HUDEP-2 (cell line): ENCODE results near the gene ZFP57.

Source experiments
- DNase-seq, 76 experiments: peaks; one replicate each; lab custom pipeline; 2025; ENCODE audit not compliant: unreplicated experiment in 76 of 76; lab: John Stamatoyannopoulos, UW

ZFP57 gene

DNA sequence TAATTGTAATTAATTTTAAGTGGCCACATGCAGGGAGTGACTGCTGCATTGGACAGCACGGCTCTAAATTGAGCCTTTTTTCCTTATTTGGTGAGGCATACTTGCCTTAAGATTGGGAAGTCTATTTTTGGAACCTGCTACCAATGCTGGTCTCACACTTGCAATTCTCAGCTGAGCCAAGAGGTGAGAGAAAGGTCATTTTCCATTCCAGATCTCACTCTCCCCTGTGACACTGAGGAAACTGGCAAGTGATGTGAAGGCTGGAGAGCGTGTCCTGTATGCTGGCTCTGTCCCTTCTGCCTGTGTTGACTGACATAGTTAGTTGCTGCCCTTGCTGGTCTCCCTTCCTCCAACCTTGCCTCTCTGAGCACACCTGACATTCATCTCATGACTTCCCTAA is 24.8 kb downstream of the ZFP57 start:
- DNase-seq: no peak

DNA sequence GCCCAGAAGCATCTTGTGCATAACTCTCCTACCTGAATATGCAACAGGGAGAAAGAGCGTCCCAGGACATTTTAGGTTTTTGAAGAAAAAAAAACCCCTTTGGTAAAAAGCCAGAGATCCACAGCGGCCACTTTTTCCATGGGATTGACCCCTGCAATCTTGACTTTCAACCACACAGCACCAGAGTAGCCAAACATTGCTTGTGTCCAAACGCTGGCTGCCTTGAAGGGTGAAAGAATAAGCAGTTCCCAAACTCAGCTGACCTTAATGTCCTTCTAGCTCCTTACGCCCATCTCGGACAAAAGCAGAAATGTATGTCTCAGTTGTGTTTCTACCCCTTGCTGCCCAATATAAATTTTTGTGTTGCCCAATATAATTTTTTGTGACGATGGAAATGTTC is 25.3 kb downstream of the ZFP57 start:
- no peak for DNase-seq

DNA sequence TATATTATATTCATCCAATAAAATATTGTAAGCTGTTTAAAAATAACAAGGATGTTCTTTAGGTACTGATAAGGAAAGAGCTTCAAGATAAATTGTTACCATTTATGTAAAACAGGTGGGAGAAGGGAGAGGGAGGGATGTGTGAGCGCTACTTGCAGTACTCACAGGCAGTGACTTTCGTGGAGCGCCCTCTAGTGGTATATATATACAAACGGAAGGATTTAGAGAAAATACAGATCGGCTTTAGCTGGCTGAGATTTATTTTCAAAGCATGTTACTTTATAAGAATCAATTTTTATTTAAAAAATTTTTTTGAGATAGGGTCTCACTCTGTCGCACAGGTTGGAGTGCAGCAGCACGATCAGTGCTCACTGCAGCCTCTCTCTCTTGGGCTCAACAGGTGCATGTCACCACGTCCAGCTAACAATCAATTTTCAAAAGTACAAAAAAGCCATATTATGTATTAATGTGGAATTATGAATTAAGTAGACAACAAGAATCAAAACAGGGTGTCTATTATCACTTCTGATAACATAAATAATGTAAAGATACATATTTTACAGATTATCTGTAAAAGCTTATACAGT is 27.4 kb downstream of the ZFP57 start:
- peak in 40 of 76 experiments; percentile 2 to 72 (median 38) for DNase-seq

DNA sequence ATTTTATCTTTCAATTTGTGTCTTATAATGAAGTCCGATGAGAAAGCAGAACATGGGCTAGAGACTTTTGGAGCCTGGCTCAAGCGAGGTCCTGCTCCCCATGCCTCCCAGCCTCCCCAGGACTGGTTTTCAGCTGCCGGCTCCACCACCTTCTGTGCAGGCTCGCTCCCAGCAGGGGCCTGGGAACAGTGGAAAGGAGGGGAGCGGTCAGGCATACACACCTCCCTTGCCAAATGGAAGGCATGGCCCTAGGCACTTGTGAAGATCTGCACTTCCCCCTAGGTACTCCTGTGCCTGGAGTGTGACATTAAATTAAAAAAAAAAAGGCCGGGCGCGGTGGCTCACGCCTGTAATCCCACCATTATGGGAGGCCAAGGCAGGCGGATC is 28.8 kb downstream of the ZFP57 start:
- no peak for DNase-seq

- peak in 13 of 76 experiments; percentile 8 to 41 (median 12) for DNase-seq
Observed at GRCh38 chr6:29651413-29652197, 29.3 kb downstream of the ZFP57 start.

DNA sequence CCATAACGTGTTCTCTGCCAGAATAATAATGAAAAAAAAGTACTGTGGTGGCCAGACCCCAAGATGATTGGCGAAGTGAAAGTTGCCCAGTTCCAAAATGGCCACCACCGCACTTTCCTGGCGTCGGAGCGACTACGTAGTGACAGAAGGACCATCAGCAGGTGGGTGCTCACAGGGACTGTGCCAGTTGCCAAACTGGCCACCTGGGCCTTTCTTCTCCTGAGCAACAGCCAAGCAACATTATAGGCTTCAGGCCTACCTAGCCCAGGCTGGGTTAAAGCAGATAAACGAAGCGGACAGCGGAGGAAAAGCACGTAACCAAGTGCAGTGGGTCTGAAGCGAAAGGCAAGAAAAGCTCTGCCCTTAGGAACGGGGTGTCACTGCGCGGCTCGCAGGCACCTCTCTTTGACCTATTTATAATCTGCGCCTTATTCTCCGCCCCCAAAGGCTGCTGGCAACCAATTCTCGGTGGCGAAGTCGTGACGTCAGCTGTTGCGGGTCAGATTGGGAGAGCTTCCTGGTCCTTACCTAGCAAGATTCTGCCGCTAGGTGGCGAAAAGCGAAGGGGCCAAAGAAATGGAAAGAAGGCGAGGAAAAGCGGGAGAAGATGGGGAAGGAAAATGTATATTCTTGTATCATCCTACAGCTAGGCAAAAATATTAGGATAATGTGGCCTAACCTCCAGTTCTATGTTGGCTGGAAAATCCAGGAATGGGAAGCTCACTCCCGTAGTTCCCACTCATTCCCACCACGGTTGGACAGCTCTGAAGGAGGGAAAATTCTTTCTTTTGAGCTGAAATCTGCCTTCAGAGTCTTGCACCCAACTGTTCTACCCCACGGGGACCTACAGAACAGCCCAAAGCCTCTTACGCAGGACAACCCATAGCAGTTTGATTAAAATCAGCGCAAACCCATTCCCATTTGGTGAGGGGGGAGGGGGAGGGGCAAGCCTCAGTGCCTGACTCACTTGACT is 31.0 kb downstream of the ZFP57 start:
- peak; percentile 68 to 99 (median 97) for DNase-seq

DNA sequence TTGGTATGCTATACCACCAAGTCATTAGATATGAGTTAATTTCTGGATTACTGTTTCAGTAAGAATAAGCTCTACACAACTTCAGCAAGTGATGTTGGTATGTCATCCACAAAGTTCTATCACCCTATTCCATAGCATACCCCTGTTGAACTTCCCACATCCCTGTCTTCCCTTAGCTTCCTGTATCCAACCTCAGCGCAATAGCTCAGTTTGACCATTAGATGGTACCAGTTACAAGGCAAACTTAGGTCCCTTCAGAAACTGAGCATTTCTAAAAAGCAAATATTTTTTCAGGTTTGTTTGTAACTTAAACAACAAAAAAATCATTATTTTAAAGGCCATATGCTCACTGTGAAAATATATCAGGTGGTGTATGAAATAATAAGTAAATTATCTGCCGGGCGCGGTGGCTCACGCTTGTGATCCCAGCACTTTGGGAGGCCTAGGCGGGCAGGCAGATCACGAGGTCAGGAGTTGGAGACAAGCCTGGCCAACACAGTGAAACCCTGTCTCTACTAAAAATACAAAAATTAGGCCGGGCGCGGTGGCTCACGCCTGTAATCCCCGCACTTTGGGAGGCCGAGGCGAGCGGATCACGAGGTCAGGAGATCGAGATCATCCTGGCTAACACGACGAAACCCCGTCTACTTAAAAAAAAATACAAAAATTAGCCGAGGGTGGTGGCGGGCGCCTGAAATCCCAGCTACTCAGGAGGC is 32.9 kb downstream of the ZFP57 start:
- DNase-seq: peak in 11 of 76 experiments; percentile 4 to 36 (median 21)

DNA sequence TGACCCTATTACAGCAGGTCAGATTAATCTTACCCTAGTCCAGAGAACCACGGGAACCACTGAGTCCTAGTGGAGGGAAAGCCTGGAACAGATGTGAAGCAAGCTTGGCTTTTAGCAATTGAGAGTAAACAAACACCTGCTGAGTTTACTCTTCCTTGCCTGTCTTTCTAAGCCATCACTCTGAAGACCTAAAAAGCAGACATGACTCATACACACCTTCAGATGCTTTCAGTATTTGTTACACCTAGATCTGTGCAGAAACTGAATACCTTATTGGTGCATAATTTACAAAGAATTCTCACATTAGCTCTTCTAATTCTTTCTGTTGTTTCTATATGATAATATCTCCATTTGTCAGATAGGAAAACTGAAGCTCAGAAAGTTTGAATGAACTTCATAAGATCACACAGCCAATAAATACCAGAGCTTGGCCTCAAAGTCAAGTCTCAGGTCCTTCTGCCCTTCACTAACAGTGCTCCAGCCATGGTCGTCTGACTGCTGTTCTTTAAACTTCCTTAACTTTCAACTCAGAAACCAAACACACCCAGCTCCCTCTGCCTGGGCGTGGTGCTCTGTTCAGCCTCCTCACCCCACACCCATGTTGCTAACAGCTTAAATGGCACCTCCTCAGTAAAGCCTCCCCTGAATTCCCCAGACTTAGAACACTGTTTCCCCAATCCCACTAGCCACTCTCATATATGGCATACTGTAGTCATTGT is 39.4 kb downstream of the ZFP57 start:
- DNase-seq: peak in 57 of 76 experiments; percentile 12 to 66 (median 43)

- DNase-seq: no peak
Observed at GRCh38 chr6:29637247-29637646, 43.7 kb downstream of the ZFP57 start.

DNA sequence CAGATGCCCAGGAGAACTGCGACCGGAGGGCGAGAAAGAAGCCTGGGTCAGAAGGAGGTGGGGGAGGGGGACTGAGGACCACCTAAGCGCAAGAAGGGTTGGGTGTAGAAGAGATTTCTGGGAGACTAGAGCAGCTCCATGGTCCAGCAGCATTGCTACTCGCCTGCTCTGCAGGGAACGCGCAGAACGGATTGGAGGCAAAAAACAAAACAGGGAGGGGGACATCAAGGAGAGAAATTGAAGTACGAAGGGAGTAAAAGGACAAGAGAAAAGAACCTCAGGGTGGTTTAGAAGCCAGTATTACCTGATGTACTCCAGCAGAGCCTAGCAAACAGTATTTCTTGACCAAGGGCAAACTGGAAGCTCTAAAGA is 47.4 kb downstream of the ZFP57 start:
- no peak for DNase-seq

GRCh38 chr6:29632789-29633533 is 48.0 kb downstream of the ZFP57 start, which contains the start of gene GABBR1:
Gene GABBR1, minus strand, starts transcription at chr6:29633183. Its CDS starts 798 bp downstream, at chr6:29632385.
- peak in 48 of 76 experiments; percentile 13 to 82 (median 48) for DNase-seq

GRCh38 chr6:29631860-29632731 is 48.9 kb downstream of the ZFP57 start:
- DNase-seq: peak in 10 of 76 experiments; percentile 4 to 53 (median 30)

DNA sequence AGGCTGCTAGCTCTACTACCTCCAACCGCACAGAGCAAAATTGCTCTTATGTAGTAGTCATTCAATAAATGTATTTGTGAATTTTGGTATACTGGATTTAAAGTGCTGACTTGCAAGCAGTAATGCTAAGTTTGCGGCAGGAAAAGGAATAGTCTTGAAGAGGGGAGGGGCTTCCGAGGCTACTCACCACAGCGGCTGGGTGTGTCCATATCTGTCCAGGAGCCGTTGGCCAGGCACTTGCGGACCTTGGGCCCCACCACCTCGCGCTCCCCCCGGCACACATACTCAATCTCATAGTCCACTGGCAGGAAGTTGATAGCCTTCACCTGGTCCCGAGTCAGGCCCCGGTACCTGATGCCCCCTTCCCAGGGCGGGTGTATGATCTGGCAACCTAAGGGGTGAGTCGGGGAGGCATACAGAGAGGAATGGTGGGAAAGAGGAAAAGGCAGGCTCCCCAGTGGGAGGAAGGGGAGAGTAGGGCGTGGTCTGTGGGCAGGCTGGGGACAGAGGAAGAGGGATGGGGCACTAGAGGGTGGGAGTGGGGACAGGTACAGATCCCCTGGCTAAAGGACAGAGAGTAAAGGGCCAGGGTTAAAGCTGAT is 49.6 kb downstream of the ZFP57 start:
- peak in 4 of 76 experiments; percentile 3 to 36 (median 16) for DNase-seq

DNA sequence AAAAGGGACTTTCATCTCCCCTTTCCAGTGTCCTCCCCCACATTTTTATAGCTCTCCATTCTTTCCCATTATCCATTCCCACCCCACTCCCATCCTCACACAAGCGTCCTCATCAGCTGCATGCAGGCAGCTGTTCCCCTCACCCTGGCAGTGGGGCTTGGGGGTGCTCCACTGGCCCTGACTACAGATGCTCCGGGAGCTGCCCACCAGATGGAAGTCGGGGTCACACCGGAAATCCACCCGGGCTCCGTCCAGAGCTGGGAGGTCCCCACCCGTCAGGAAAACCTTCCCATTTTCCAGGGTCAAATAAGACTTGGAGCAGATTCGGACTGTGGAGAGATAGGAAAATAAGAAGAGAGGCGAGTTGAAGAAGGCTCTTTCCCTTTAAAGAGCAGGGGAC is 50.6 kb downstream of the ZFP57 start:
- no peak for DNase-seq

DNA sequence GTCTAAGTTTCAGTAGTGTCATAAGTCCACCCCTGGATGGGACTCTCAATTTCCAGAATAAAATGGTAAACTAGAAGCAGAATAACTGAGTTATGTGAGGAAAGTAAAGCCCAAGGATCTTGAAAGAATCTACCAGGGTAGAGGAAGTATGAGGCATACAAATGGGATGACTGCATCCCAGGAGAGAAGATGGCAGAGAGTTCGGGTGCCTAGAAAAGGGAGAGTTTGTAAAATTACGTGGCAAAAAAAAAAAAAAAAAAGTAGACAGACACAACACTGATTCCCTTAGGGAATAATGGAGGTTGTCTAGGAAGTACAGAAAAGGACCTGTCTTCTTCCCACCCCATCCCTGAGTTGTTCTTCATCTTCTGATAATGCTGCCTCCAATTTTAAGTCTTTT is 51.4 kb downstream of the ZFP57 start:
- no peak for DNase-seq

DNA sequence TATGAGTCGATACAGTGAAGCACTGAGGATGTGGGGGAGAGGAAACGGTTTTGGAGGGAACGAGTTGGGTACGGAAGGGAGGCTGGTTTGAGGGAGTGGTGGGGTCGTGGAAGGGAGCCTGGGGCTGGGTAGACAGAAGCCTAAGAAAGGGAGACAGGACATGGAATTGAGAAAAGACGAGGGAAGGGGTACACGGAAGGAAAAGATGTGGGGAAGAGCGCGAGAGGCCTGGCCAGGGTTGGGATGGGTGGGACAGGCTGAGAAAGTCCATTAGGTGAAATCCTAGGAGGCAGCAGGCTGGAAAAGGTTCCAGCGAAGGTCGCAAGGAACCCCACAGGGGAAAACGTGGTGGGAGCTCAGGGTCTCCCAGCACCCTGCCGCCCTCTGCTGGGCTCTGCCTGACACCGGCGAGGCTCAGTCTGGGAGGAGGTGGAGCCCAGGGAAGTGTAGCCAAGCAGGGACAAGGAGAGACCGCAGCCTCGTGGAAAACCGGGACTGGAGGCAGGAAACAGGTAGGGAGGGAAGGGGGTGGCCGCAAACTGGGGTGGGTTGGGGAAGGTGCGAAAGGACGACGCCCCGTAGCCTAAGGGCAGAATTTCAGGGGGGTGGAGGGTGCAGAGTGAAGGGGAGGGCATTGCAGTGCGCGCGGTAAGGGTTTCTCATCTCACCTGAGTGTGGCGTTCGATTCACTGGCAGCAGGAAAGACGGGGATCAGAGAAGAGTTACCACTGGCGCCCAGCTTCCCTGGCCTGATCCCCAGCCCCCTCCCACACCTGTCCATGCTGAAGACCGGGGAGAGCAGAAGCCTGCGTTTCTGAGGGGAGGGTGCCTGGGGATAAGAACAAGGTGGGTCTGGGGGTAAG is 52.3 kb downstream of the ZFP57 start:
- peak in 37 of 76 experiments; percentile 10 to 67 (median 36) for DNase-seq
